Body of pancreas (tissue), 4 donors: ENCODE data around the gene PSMC3. TPM values are rescaled to one million over a fixed set of nuclear protein-coding genes. Genes with fewer than 3 reads are reported as not detected.

Experiments used
- ATAC-seq: fragments of 150-250 bp; one replicate; pipeline ENCODE4 v1.9.1; 2016
- DNase-seq, 4 donors: peaks; one replicate each; pipeline ENCODE4 v3.0.0-alpha.2; 2019
- H3K27ac ChIP-seq, 4 donors: fragments of 200-600 bp; sonication (generic); 1 replicate in 3 of 4; 2 replicates in 1 of 4; pipeline versions ENCODE4 v1.5.1 to v1.6.1; 2016 to 2019; ENCODE audit warnings: mild to moderate bottlenecking in 1 of 4, mixed read lengths in 1 of 4, moderate library complexity in 1 of 4
- H3K27me3 ChIP-seq, 2 donors: fragments of 200-600 bp; sonication (generic); one replicate each; pipeline ENCODE4 v1.6.0; 2016; ENCODE audit warnings: mild to moderate bottlenecking in 1 of 2
- H3K36me3 ChIP-seq, 2 donors: fragments of 200-600 bp; sonication (generic); replicated peaks in 1 of 2; 2 replicates each; pipeline ENCODE4 v1.5.1; 2016; ENCODE audit warnings: low read depth in 2 of 2; ENCODE audit not compliant: insufficient read depth in 1 of 2
- H3K4me1 ChIP-seq: fragments of 200-600 bp; sonication (generic); one replicate; pipeline ENCODE4 v1.6.0; 2016
- H3K4me3 ChIP-seq, 2 donors: fragments of 200-600 bp; sonication (generic); 1 replicate in 1 of 2; 2 replicates in 1 of 2; pipeline ENCODE4 v1.5.1; 2016 to 2019
- H3K9me3 ChIP-seq, 3 donors: fragments of 200-600 bp; sonication (generic); 1 replicate in 2 of 3; 2 replicates in 1 of 3; pipeline ENCODE4 v1.5.1; 2016
- POLR2A ChIP-seq, 3 donors: fragments of 450-650 bp; IDR thresholded peaks; one replicate each; pipeline ENCODE4 v1.6.1; 2016; ENCODE audit warnings: antibody characterized with exemption in 3 of 3, mild to moderate bottlenecking in 2 of 3
- WGBS, 2 donors: methylation state at CpG; one replicate each; pipeline ENCODE4 v1.1.5; 2017; 5-methylcytosine and 5-hydroxymethylcytosine counted together
- intact Hi-C: fragments of 100-400 bp; cut with DNase I; formaldehyde crosslinking; loops from one replicate; pipeline ENCODE4 v1.15.1; 2023
- total RNA-seq, 2 donors: library from RNA; depleted of rRNA; stranded (reverse); fragments of >200 nt; gene quantifications; one replicate each; pipeline ENCODE4 v1.1.0, GENCODE V29; 2016
- TF ChIP-seq, protein P1 (sequence below), 7 experiments: fragments of 450-650 bp in 4 of 7; fragments of 200-600 bp in 3 of 7; sonication (generic) in 3 of 7; IDR thresholded peaks; one replicate each; pipeline ENCODE4 v1.5.1; 2016 to 2019; ENCODE audit warnings: antibody characterized with exemption in 7 of 7

Gene PSMC3
- total RNA-seq, 2 donors from 2014 or later: 43.8 to 62.8 TPM

DNA sequence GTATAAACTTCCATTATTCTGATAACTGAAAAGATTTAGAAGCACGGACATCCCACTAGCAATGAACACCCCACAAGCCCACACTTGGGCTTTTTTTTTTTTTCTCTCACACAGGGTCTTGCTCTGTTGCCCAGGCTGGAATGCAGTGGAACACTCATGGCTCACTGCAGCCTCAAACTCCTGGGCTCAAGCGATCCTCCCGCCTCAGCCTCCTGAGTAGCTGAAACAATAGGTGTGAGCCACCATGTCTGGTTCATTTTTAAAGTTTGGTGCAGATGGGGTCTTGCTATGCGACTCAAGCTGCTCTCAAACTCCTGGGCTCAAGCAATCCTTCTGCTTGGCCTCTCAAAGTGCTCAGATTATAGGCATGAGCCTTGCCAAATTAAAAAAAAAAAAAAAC, 19.6 kb upstream of the PSMC3 start:
- TF ChIP-seq, protein P1, sequence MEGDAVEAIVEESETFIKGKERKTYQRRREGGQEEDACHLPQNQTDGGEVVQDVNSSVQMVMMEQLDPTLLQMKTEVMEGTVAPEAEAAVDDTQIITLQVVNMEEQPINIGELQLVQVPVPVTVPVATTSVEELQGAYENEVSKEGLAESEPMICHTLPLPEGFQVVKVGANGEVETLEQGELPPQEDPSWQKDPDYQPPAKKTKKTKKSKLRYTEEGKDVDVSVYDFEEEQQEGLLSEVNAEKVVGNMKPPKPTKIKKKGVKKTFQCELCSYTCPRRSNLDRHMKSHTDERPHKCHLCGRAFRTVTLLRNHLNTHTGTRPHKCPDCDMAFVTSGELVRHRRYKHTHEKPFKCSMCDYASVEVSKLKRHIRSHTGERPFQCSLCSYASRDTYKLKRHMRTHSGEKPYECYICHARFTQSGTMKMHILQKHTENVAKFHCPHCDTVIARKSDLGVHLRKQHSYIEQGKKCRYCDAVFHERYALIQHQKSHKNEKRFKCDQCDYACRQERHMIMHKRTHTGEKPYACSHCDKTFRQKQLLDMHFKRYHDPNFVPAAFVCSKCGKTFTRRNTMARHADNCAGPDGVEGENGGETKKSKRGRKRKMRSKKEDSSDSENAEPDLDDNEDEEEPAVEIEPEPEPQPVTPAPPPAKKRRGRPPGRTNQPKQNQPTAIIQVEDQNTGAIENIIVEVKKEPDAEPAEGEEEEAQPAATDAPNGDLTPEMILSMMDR (IDR thresholded peaks at IDR 0.05): no peak
- TF ChIP-seq POLR2A (IDR thresholded peaks at IDR 0.05): no peak
- Histone ChIP-seq H3K27ac (no peak overlapping the region), H3K36me3 (no peaks in the 10 kb centered on the region), H3K27me3 (no peaks in the 10 kb centered on the region), H3K4me3 (no peak overlapping the region), H3K4me1 (no peaks in the 10 kb centered on the region), H3K9me3 (no peaks in the 10 kb centered on the region)
- 85 to 91% methylated on average over 4 of the region's 4 CpGs for WGBS, 2 donors
- ATAC-seq: no peak
- intact Hi-C loops: no loop called here
- DNase-seq: no peak

DNA sequence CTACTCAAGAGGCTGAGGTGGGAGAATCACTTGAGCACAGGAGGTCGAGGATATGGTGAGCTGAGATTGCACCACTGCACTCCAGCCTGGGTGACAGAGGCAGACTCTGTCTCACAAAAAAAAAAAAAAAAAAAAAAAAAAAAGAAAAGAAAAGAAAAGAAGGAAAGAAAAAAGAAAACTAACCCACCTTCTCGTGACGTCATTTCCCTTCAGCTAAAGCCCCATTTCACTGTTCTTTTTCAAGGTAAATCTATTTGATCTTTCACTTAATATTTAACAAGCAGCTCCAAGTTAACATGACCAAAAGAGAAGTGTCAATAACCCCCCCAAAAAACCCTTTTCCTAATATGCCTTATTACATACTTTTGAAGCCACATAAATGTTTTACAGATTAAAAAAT, 17.6 kb upstream of the PSMC3 start:
- Histone ChIP-seq H3K9me3 (no peaks in the 10 kb centered on the region), H3K36me3 (no peaks in the 10 kb centered on the region), H3K27me3 (no peaks in the 10 kb centered on the region), H3K27ac (no peak overlapping the region), H3K4me1 (no peaks in the 10 kb centered on the region), H3K4me3 (no peak overlapping the region)
- intact Hi-C loops: no loop called here
- WGBS, 2 donors: 66 to 73% methylated on average over 3 of the region's 3 CpGs
- TF ChIP-seq, protein P1 (IDR thresholded peaks at IDR 0.05): no peak
- no peak for TF ChIP-seq POLR2A (IDR thresholded peaks at IDR 0.05)
- DNase-seq (no peak), ATAC-seq (no peak)

DNA sequence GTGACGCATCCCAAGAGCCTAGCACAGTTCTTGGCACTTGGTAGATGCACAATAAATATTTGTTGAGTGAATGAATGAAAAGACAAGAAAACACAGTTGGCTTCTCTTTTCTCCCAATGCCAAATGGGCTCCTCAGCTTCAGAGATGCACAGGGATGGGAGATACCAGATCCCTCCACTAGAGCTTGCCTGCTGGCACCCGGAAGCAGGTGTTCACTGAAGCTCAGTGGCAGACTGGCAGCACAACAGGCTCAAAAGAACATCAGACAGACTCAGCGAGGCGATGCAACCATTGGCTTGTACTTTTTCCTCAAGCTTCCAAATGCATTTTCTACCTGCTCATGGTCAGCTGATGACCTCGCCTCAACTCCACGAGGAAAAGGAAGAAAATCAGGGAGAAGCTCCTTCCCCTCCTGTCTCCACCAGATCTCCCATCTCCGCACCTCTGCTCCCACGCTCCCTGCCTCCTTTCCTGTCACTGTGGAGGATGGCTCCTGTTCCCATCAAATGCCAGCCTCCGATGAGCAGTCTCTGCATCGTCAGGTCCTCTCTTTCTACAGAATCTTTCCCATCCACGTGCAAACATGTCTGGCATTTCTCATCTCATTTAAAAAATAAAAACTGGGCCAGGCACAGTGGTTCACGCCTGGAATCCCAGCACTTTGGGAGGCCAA, 16.9 kb upstream of the PSMC3 start:
- no peaks in the 10 kb centered on the region for H3K9me3 ChIP-seq
- no peaks in the 10 kb centered on the region for H3K4me1 ChIP-seq
- TF ChIP-seq, protein P1 (IDR thresholded peaks at IDR 0.05): no peak
- ATAC-seq (no peak), DNase-seq (no peak)
- no peak overlapping the region for H3K27ac ChIP-seq
- WGBS, 2 donors: 77 to 80% methylated on average over 12 of the region's 12 CpGs
- H3K4me3 ChIP-seq: no peak overlapping the region
- intact Hi-C loops: no loop called here
- H3K36me3 ChIP-seq: no peaks in the 10 kb centered on the region
- H3K27me3 ChIP-seq: no peaks in the 10 kb centered on the region

DNA sequence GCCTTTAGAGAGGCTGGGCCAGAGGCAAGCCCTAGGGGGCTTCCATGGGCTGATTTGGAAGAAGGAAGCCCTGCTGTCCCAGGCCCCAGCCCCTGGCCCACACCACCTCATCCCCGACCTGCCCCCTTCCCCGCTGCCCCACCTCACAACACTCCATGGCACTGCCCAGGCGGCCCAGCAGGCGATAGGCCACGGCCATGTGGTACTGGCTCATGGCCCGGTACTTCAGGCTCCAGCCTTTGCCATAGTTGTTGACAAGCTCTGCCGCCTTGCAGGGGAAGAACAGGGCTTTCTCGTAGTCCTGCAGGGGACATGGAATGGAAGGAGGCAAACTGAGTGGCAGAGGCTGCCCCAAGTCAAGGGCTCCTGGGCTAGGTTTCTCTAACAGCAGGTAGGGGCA, 16.3 kb upstream of the PSMC3 start:
- Histone ChIP-seq H3K27me3 (no peaks in the 10 kb centered on the region), H3K36me3 (no peaks in the 10 kb centered on the region), H3K9me3 (no peaks in the 10 kb centered on the region), H3K4me3 (no peak overlapping the region), H3K4me1 (peaks cover 6% of the 10 kb centered on the region), H3K27ac (no peak overlapping the region)
- intact Hi-C loops: no loop called here
- ATAC-seq (no peak), DNase-seq (no peak)
- 79 to 84% methylated on average over 6 to 8 of the region's 8 CpGs for WGBS, 2 donors
- TF ChIP-seq, protein P1 (IDR thresholded peaks at IDR 0.05): no peak
- no peak for TF ChIP-seq POLR2A (IDR thresholded peaks at IDR 0.05)

DNA sequence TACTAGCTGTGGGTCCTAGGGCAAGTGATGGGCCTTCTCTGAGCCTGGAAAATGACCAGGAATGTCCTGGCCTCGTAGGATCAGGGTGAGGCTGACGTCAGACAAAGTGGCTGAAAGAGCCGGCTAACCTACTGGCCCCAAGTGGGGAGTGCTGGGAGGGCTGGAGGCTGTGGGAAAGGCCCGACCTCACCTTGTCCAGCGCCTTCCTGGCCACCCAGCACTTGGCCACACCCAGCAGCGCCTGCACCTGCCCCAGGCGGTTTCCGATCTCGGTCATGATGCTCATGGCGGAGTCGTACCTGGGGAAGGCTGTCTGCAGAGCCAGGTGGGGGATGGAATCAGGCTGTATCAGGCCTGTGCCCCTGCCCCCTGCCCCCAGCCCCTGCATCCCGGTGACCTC, 15.2 kb upstream of the PSMC3 start:
- H3K4me3 ChIP-seq: no peak overlapping the region
- peaks cover 10% of the 10 kb centered on the region for H3K4me1 ChIP-seq
- no peaks in the 10 kb centered on the region for H3K27me3 ChIP-seq
- DNase-seq (no peak), ATAC-seq (no peak)
- WGBS, 2 donors: 64 to 86% methylated on average over 4 to 12 of the region's 12 CpGs
- H3K36me3 ChIP-seq: no peaks in the 10 kb centered on the region
- TF ChIP-seq POLR2A (IDR thresholded peaks at IDR 0.05): no peak
- TF ChIP-seq, protein P1 (IDR thresholded peaks at IDR 0.05): no peak
- H3K27ac ChIP-seq: no peak overlapping the region
- no peaks in the 10 kb centered on the region for H3K9me3 ChIP-seq
- intact Hi-C loops: no loop called here
